Upper lobe of left lung (tissue), 6 donors: ENCODE data around the gene SIAH3. TPM values are rescaled to one million over a fixed set of nuclear protein-coding genes. Genes with fewer than 3 reads are reported as not detected.

ENCODE experiments used
- ATAC-seq, 2 donors: fragments of 200-7000 bp; cut with Tn5 transposase; one replicate each; pipeline ENCODE4 v1.9.1; 2022; ENCODE audit warnings: mild to moderate bottlenecking in 2 of 2, moderate library complexity in 2 of 2; ENCODE audit not compliant: low FRiP score in 2 of 2
- DNase-seq, 2 donors: peaks; one replicate each; pipeline ENCODE4 v3.0.0-alpha.2; 2019 to 2020
- H3K27ac ChIP-seq, 4 donors: fragments of 200-600 bp; sonication (generic); one replicate each; pipeline ENCODE4 v1.5.1; 2016 to 2019
- H3K27me3 ChIP-seq, 4 donors: fragments of 200-600 bp; sonication (generic); one replicate each; pipeline ENCODE4 v1.5.1; 2017 to 2019
- H3K36me3 ChIP-seq, 4 donors: fragments of 200-600 bp; sonication (generic); one replicate each; pipeline ENCODE4 v1.5.1; 2016 to 2019
- H3K4me1 ChIP-seq, 4 donors: fragments of 200-600 bp; sonication (generic); one replicate each; pipeline ENCODE4 v1.5.1; 2018 to 2019
- H3K4me3 ChIP-seq, 4 donors: fragments of 200-600 bp; sonication (generic); one replicate each; pipeline ENCODE4 v1.5.1; 2017 to 2019; ENCODE audit warnings: mild to moderate bottlenecking in 2 of 4, moderate library complexity in 1 of 4
- H3K9me3 ChIP-seq, 4 donors: fragments of 200-600 bp; sonication (generic); one replicate each; pipeline ENCODE4 v1.5.1; 2018 to 2019
- EP300 ChIP-seq, 4 donors: sonication (generic); formaldehyde crosslinking; IDR thresholded peaks; one replicate each; pipeline ENCODE4 v1.5.1; 2017; ENCODE audit warnings: antibody characterized with exemption in 4 of 4, control low read depth in 2 of 4
- POLR2A ChIP-seq, 4 donors: fragments of 450-650 bp; IDR thresholded peaks; one replicate each; pipeline ENCODE4 v1.5.1; 2016 to 2017; ENCODE audit warnings: antibody characterized with exemption in 4 of 4, mild to moderate bottlenecking in 2 of 4
- POLR2AphosphoS5 ChIP-seq, 2 donors: sonication (generic); formaldehyde crosslinking; IDR thresholded peaks; one replicate each; pipeline ENCODE4 v1.5.1; 2017; ENCODE audit warnings: antibody characterized with exemption in 2 of 2
- WGBS, 2 donors: methylation state at CpG; one replicate each; pipeline ENCODE4 v1.1.5; 2017 to 2018; 5-methylcytosine and 5-hydroxymethylcytosine counted together
- total RNA-seq, 6 donors: library from RNA; depleted of rRNA in 4 of 6; stranded (reverse); fragments of >200 nt in 4 of 6; gene quantifications; one replicate each; pipeline versions ENCODE4 v1.1.0 to v1.2.1, GENCODE V29; 2016 to 2021
- TF ChIP-seq, protein P1 (sequence below), 6 experiments: fragments of 450-650 bp in 4 of 6; fragments of 200-600 bp in 2 of 6; sonication (generic) in 2 of 6; IDR thresholded peaks; one replicate each; pipeline ENCODE4 v1.5.1; 2016 to 2019; ENCODE audit warnings: antibody characterized with exemption in 6 of 6
- donor health status: DM: no; HTN: no; CAD: no; lungs with moderate emphysema.
- donor health status: DM: no; HTN: yes; CAD: no; lungs with severe emphysema.

SIAH3 gene
- total RNA-seq, 6 donors from 2014 or later = under 0.01 to 0.39 (median 0.03) TPM; not detected in 1

DNA sequence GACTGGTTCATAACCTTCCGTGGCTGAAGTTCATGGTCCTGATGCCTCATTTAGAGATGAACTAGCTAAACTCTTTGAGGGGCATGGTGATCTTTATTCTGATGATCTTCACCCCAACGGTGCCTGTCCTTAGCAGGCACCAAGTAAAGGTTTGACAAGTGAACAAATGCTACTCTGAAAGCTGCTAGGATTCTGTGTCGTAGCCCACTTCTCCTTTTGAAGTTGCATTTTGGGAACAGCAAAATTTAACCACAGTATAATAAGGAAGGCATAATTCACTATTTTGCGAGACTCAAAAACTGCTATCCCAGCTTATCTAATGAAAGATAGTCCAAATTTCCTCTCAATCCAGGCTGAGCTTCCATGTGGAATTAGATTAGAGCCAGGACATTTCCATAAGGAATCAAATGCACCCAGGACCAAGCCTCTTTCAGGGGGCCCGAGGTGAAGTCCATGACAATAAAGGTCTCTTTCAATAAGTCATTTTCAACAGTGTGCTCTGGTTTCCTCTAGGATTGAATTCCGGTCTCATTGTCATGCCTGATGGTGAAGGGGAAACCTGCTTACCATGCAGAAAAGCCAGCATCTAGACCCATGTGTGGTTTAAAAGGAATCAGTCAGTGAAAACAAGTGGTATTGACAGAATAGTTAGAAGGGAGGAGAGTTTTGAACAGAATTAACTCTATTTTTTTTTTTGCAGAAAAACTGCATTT, 23.1 kb downstream of the SIAH3 start:
- no peaks in the 10 kb centered on the region for H3K9me3 ChIP-seq
- H3K27ac ChIP-seq = no peak overlapping the region
- no peak for DNase-seq
- H3K4me1 ChIP-seq = no peaks in the 10 kb centered on the region
- 63 to 83% methylated on average over 6 of the region's 6 CpGs for WGBS, 2 donors
- no peaks in the 10 kb centered on the region for H3K27me3 ChIP-seq
- no peaks in the 10 kb centered on the region for H3K36me3 ChIP-seq
- TF ChIP-seq POLR2AphosphoS5 (IDR thresholded peaks at IDR 0.05) = no peak
- TF ChIP-seq, protein P1, sequence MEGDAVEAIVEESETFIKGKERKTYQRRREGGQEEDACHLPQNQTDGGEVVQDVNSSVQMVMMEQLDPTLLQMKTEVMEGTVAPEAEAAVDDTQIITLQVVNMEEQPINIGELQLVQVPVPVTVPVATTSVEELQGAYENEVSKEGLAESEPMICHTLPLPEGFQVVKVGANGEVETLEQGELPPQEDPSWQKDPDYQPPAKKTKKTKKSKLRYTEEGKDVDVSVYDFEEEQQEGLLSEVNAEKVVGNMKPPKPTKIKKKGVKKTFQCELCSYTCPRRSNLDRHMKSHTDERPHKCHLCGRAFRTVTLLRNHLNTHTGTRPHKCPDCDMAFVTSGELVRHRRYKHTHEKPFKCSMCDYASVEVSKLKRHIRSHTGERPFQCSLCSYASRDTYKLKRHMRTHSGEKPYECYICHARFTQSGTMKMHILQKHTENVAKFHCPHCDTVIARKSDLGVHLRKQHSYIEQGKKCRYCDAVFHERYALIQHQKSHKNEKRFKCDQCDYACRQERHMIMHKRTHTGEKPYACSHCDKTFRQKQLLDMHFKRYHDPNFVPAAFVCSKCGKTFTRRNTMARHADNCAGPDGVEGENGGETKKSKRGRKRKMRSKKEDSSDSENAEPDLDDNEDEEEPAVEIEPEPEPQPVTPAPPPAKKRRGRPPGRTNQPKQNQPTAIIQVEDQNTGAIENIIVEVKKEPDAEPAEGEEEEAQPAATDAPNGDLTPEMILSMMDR (IDR thresholded peaks at IDR 0.05) = no peak
- TF ChIP-seq EP300 (IDR thresholded peaks at IDR 0.05) = no peak
- TF ChIP-seq POLR2A (IDR thresholded peaks at IDR 0.05) = no peak
- ATAC-seq = no peak
- H3K4me3 ChIP-seq = no peak overlapping the region

DNA sequence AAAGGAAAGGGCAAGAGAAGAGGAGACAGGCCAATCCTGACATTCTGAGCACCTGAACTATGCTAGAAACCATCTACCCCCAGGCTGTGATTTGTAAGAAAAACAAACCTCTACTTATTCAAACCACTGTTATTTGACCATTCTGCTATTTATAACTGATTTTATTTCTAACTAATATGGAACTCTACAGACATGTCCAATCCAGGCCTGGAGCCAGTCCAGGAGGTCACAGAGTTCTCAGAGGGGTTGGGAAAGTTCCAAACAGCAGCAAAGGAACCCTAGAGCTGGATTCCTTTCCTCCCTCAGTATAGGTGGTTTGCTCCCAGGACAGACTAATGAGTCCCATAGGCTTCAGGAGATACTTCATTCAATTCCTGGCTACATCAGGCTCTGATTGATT, 24.2 kb downstream of the SIAH3 start:
- Histone ChIP-seq H3K9me3 (no peaks in the 10 kb centered on the region), H3K27me3 (no peaks in the 10 kb centered on the region), H3K4me3 (no peak overlapping the region), H3K27ac (no peak overlapping the region), H3K36me3 (no peaks in the 10 kb centered on the region), H3K4me1 (no peaks in the 10 kb centered on the region)
- ATAC-seq = no peak
- no peak for DNase-seq
- TF ChIP-seq, protein P1 (IDR thresholded peaks at IDR 0.05) = no peak
- no peak for TF ChIP-seq EP300 (IDR thresholded peaks at IDR 0.05)
- TF ChIP-seq POLR2AphosphoS5 (IDR thresholded peaks at IDR 0.05) = no peak

DNA sequence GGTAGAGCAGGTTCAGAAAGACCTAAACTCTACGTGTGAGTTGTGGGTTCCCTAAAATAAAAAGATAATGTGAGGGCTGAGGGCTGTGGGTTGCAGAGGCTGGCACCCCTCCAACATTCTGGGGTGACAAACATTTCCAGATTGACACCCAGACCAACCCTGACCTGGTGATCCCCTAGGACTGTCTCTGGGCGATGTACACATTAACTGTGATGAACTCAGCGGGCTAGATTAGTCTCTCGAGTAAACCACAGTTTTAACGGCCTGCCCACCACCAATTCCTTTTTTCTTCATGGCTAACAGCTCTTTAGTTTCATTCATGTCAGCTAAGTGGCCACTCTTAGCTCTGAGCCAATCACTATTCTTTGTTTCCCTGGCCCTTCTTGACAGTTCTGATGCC, 24.8 kb downstream of the SIAH3 start:
- H3K36me3 ChIP-seq = no peaks in the 10 kb centered on the region
- H3K4me1 ChIP-seq = no peaks in the 10 kb centered on the region
- no peaks in the 10 kb centered on the region for H3K27me3 ChIP-seq
- H3K9me3 ChIP-seq = no peaks in the 10 kb centered on the region
- no peak overlapping the region for H3K27ac ChIP-seq
- no peak for DNase-seq
- 48 to 69% methylated on average over 5 of the region's 5 CpGs for WGBS, 2 donors
- TF ChIP-seq POLR2AphosphoS5 (IDR thresholded peaks at IDR 0.05) (no peak), POLR2A (IDR thresholded peaks at IDR 0.05) (no peak), EP300 (IDR thresholded peaks at IDR 0.05) (no peak)
- TF ChIP-seq, protein P1 (IDR thresholded peaks at IDR 0.05) = no peak
- no peak for ATAC-seq
- no peak overlapping the region for H3K4me3 ChIP-seq

DNA sequence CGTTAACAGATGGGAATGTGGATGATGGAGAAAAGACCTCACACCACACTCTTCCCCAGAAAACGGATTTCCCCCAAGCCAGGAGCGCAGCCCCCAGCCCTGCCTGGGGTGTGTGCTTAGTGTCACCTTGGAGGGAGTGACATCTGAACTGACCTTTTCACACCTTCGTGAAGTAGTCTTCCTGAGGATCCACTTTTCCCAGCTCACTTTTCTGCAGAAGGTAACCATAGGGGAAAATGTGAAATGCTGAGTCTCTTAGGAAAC, 26.2 kb downstream of the SIAH3 start:
- no peak for DNase-seq
- no peak overlapping the region for H3K27ac ChIP-seq
- H3K27me3 ChIP-seq = no peaks in the 10 kb centered on the region
- no peak overlapping the region for H3K4me3 ChIP-seq
- ATAC-seq = no peak
- 84 to 92% methylated on average over 4 of the region's 4 CpGs for WGBS, 2 donors
- no peaks in the 10 kb centered on the region for H3K4me1 ChIP-seq
- H3K9me3 ChIP-seq = no peaks in the 10 kb centered on the region
- TF ChIP-seq, protein P1 (IDR thresholded peaks at IDR 0.05) = no peak
- no peak for TF ChIP-seq POLR2AphosphoS5 (IDR thresholded peaks at IDR 0.05)
- TF ChIP-seq POLR2A (IDR thresholded peaks at IDR 0.05) = no peak
- TF ChIP-seq EP300 (IDR thresholded peaks at IDR 0.05) = no peak
- H3K36me3 ChIP-seq = no peaks in the 10 kb centered on the region

DNA sequence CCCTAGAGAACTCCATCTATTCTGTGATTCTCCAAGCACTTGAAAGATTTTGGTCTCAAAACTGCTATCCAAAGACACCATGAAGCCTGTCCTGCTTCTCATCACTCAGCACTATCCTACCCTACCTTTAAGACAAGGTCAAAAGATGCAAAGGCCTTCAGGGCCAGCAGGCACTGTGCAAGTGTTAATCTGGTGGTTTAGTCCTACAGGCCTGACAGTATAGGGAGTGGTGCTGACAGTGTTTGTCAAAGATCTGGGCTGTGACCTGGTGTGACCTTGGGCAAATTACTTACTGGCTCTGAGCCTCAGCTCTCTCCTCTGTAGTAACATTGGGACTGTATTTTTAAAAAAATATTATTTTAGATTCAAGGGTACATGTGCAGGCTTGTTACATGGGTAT, 28.0 kb downstream of the SIAH3 start:
- DNase-seq (no peak), ATAC-seq (no peak)
- TF ChIP-seq POLR2A (IDR thresholded peaks at IDR 0.05) = no peak
- TF ChIP-seq EP300 (IDR thresholded peaks at IDR 0.05) = no peak
- TF ChIP-seq, protein P1 (IDR thresholded peaks at IDR 0.05) = no peak
- TF ChIP-seq POLR2AphosphoS5 (IDR thresholded peaks at IDR 0.05) = no peak
- no peaks in the 10 kb centered on the region for H3K27me3 ChIP-seq
- H3K36me3 ChIP-seq = no peaks in the 10 kb centered on the region
- no peak overlapping the region for H3K4me3 ChIP-seq
- H3K27ac ChIP-seq = no peak overlapping the region
- no peaks in the 10 kb centered on the region for H3K4me1 ChIP-seq
- peaks cover 0 to under 1% (median 0%) of the 10 kb centered on the region in 4 donors for H3K9me3 ChIP-seq
